Neuronal stem cell (in vitro differentiated cells): Measurements from ENCODE around the gene TINCR.
"Not testable (repeated sequence)": the region's sequence is repeated elsewhere in the genome, so short reads cannot be mapped to it uniquely, and the experiment has no call there.

ENCODE experiments used
- DNase-seq: peaks from one replicate; pipeline ENCODE4 v3.0.0-alpha.2; 2013; ENCODE audit warnings: low spot score
- H2AFZ ChIP-seq: one replicate; pipeline ENCODE4 v1.6.1; 2013; ENCODE audit warnings: mild to moderate bottlenecking, low read length, inconsistent platforms
- H2AK5ac ChIP-seq: 2 replicates; pipeline ENCODE4 v1.6.1; 2013; ENCODE audit warnings: low read depth, mild to moderate bottlenecking, inconsistent platforms, low read length, moderate library complexity, mixed read lengths
- H2BK120ac ChIP-seq: 2 replicates; pipeline ENCODE4 v1.6.1; 2013; ENCODE audit warnings: low read depth, mild to moderate bottlenecking, inconsistent platforms, low read length, moderate library complexity, mixed read lengths
- H2BK12ac ChIP-seq: one replicate; pipeline ENCODE4 v1.6.1; 2013; ENCODE audit warnings: low read length, inconsistent platforms
- H2BK15ac ChIP-seq: 2 replicates; pipeline ENCODE4 v1.6.1; 2013; ENCODE audit warnings: mild to moderate bottlenecking, low read length, inconsistent platforms, mixed read lengths
- H2BK5ac ChIP-seq: one replicate; pipeline ENCODE4 v1.6.1; 2013; ENCODE audit warnings: inconsistent platforms, mild to moderate bottlenecking, low read length, moderate library complexity
- H3K14ac ChIP-seq: one replicate; pipeline ENCODE4 v1.6.1; 2013; ENCODE audit warnings: low read length, inconsistent platforms
- H3K18ac ChIP-seq: 2 replicates; pipeline ENCODE4 v1.6.1; 2013; ENCODE audit warnings: low read length, inconsistent platforms
- H3K23ac ChIP-seq: 2 replicates; pipeline ENCODE4 v1.6.1; 2013; ENCODE audit warnings: low read depth, mild to moderate bottlenecking, mixed read lengths, low read length, inconsistent platforms; ENCODE audit not compliant: poor library complexity
- H3K27ac ChIP-seq: replicated peaks from 3 replicates; pipeline ENCODE4 v1.5.1; 2013; ENCODE audit warnings: low read length, inconsistent platforms
- H3K27me3 ChIP-seq, 3 experiments: 2 replicates each; pipeline ENCODE4 v1.6.1; 2013; ENCODE audit warnings: low read length in 3 of 3, mild to moderate bottlenecking in 2 of 3, inconsistent platforms in 1 of 3, low read depth in 1 of 3, mixed read lengths in 1 of 3, moderate library complexity in 1 of 3; ENCODE audit not compliant: control insufficient read depth in 3 of 3, insufficient read depth in 3 of 3
- H3K36me3 ChIP-seq, 2 donors: replicated peaks in 1 of 2; 2 replicates each; pipeline ENCODE4 v1.6.1; 2013; ENCODE audit warnings: low read length in 2 of 2; ENCODE audit not compliant: control insufficient read depth in 2 of 2, insufficient read depth in 2 of 2
- H3K4ac ChIP-seq: 2 replicates; pipeline ENCODE4 v1.6.1; 2013; ENCODE audit warnings: inconsistent platforms, mild to moderate bottlenecking, low read length, moderate library complexity
- H3K4me1 ChIP-seq, 2 donors: 1 replicate in 1 of 2; 2 replicates in 1 of 2; pipeline ENCODE4 v1.6.1; 2013; ENCODE audit warnings: low read length in 2 of 2, low read depth in 1 of 2; ENCODE audit not compliant: control insufficient read depth in 2 of 2, insufficient read depth in 1 of 2
- H3K4me2 ChIP-seq: one replicate; pipeline ENCODE4 v1.6.1; 2013; ENCODE audit warnings: mild to moderate bottlenecking, low read length, inconsistent platforms; ENCODE audit not compliant: insufficient read depth, poor library complexity, severe bottlenecking
- H3K4me3 ChIP-seq, 2 donors: 2 replicates each; pipeline ENCODE4 v1.5.1; 2013; ENCODE audit warnings: low read length in 2 of 2, mild to moderate bottlenecking in 2 of 2, inconsistent platforms in 1 of 2, moderate library complexity in 1 of 2
- H3K79me1 ChIP-seq: one replicate; pipeline ENCODE4 v1.6.1; 2013; ENCODE audit warnings: low read depth, mild to moderate bottlenecking, inconsistent platforms, low read length, moderate library complexity
- H3K9ac ChIP-seq: one replicate; pipeline ENCODE4 v1.6.1; 2013; ENCODE audit warnings: mild to moderate bottlenecking, low read depth, low read length, inconsistent platforms; ENCODE audit not compliant: poor library complexity
- H3K9me3 ChIP-seq, 2 donors: replicated peaks in 1 of 2; 2 replicates each; pipeline versions ENCODE3 to v1.6.1; 2013; ENCODE audit warnings: low read length in 2 of 2, mild to moderate bottlenecking in 2 of 2, inconsistent platforms in 1 of 2, low read depth in 1 of 2, mixed read lengths in 1 of 2, moderate library complexity in 1 of 2; ENCODE audit not compliant: control insufficient read depth in 2 of 2, insufficient read depth in 1 of 2
- H4K8ac ChIP-seq: one replicate; pipeline ENCODE4 v1.6.1; 2013; ENCODE audit warnings: low read depth, mild to moderate bottlenecking, inconsistent platforms, low read length, moderate library complexity
- H4K91ac ChIP-seq: one replicate; pipeline ENCODE4 v1.6.1; 2013; ENCODE audit warnings: low read length, low read depth, mild to moderate bottlenecking, inconsistent platforms; ENCODE audit not compliant: poor library complexity
- WGBS, 2 donors: extraction: QIAGEN DNeasy Blood & Tissue Kit; methylation state at CpG; one replicate each; pipeline ENCODE4 v1.1.7; 2013; ENCODE audit warnings: missing lambda C conversion rate in 2 of 2, mixed read lengths in 1 of 2; ENCODE audit not compliant: insufficient read length in 2 of 2, insufficient replicate concordance in 1 of 2; ENCODE audit errors: extremely low coverage in 2 of 2; 5-methylcytosine and 5-hydroxymethylcytosine counted together

The TINCR gene

GRCh38 chr19:5612891-5613865 is 45.4 kb upstream of the TINCR start:
- no peak overlapping the region for H2BK12ac ChIP-seq
- H3K36me3 ChIP-seq, result peaks cover 51 to 90% of the 10 kb centered on the region in 2 donors
- H4K91ac ChIP-seq, result no peak overlapping the region
- no peaks in the 10 kb centered on the region for H3K9me3 ChIP-seq
- no peak overlapping the region for H2BK120ac ChIP-seq
- no peak overlapping the region for H2BK15ac ChIP-seq
- H3K27me3 ChIP-seq, result no peaks in the 10 kb centered on the region
- no peak overlapping the region for H2BK5ac ChIP-seq
- H4K8ac ChIP-seq, result no peak overlapping the region
- no peak overlapping the region for H3K9ac ChIP-seq
- no peak overlapping the region for H3K27ac ChIP-seq
- H3K4me3 ChIP-seq, result no peak overlapping the region
- no peak overlapping the region for H3K4ac ChIP-seq
- no peaks in the 10 kb centered on the region for H3K4me1 ChIP-seq
- H2AK5ac ChIP-seq, result no peak overlapping the region
- H3K14ac ChIP-seq, result no peak overlapping the region
- H3K4me2 ChIP-seq, result no peak overlapping the region
- H3K23ac ChIP-seq, result no peak overlapping the region
- no peak overlapping the region for H3K18ac ChIP-seq
- no peak overlapping the region for H2AFZ ChIP-seq
- WGBS, 2 donors, result no CpG with 5 or more reads among the region's 15 CpGs
- no peak for DNase-seq
- peaks cover 8% of the 10 kb centered on the region for H3K79me1 ChIP-seq

DNA sequence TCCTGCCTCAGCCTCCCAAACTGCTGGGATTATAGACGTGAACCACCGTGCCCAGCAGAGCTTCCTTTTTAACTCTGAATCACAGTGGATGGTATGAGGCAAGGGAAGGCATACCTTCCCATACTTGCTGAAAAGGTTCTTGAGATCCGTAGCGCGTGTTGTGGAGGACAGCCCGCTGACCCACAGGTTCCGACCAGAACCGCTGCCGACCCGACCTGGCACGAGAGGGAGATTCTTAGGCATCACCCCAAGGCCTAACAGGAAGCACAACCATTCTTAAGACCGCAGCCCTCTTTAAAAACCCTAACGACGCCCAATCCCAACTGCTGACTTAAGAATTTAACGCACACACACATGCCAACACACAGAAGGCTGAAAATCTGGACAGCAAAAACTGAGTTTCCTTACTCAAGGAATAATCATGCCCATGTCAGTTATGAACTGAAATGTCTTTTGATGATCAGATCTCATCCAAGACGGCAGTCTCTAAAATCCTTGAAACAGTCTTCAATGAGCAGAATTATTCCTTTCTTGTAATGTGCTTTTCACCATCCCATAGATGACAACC is 42.2 kb upstream of the TINCR start:
- Histone ChIP-seq H3K4me1 (no peaks in the 10 kb centered on the region), H3K9me3 (no peaks in the 10 kb centered on the region), H3K27me3 (no peaks in the 10 kb centered on the region), H3K18ac (no peak overlapping the region), H2BK15ac (no peak overlapping the region), H3K4me3 (no peak overlapping the region), H3K9ac (no peak overlapping the region), H2AK5ac (no peak overlapping the region), H3K23ac (no peak overlapping the region), H4K91ac (no peak overlapping the region), H3K79me1 (peaks cover 5% of the 10 kb centered on the region), H2BK120ac (no peak overlapping the region), H3K14ac (no peak overlapping the region), H4K8ac (no peak overlapping the region), H3K4ac (no peak overlapping the region), H3K4me2 (no peak overlapping the region), H2AFZ (no peak overlapping the region), H2BK12ac (no peak overlapping the region), H2BK5ac (no peak overlapping the region), H3K36me3 (peaks cover 54 to 90% of the 10 kb centered on the region in 2 donors), H3K27ac (no peak overlapping the region)
- no CpG with 5 or more reads among the region's 16 CpGs for WGBS, 2 donors
- no peak for DNase-seq

DNA sequence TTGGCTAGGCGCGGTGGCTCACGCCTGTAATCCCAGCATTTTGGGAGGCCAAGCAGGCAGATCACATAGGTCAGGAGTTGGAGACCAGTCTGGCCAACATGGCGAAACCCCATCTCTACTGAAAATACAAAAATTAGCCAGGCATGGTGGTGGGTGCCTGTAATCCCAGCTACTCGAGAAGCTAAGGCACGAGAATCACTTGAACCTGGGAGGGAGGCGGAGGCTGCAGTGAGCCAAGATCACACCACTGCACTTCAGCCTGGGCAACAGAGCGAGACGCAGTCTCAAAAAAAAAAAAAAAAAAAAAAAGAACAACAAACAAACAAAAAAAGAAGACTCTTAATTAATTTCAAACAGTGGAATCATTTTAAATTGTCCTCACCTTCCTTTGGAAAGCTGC is 41.0 kb upstream of the TINCR start:
- WGBS, 2 donors, result no CpG with 5 or more reads among the region's 9 CpGs

GRCh38 chr19:5608291-5608690 is 40.5 kb upstream of the TINCR start:
- H2BK5ac ChIP-seq, result no peak overlapping the region
- DNase-seq, result no peak
- H3K27me3 ChIP-seq, result no peaks in the 10 kb centered on the region
- H3K4me2 ChIP-seq, result no peak overlapping the region
- H4K8ac ChIP-seq, result no peak overlapping the region
- no peak overlapping the region for H3K27ac ChIP-seq
- no peaks in the 10 kb centered on the region for H3K9me3 ChIP-seq
- no peak overlapping the region for H2BK12ac ChIP-seq
- H3K4me3 ChIP-seq, result no peak overlapping the region
- no peak overlapping the region for H2BK15ac ChIP-seq
- no peak overlapping the region for H3K23ac ChIP-seq
- H3K4ac ChIP-seq, result no peak overlapping the region
- H3K36me3 ChIP-seq, result peaks cover 54 to 90% of the 10 kb centered on the region in 2 donors
- no peak overlapping the region for H2AFZ ChIP-seq
- no peaks in the 10 kb centered on the region for H3K4me1 ChIP-seq
- no peak overlapping the region for H3K9ac ChIP-seq
- H4K91ac ChIP-seq, result no peak overlapping the region
- no peak overlapping the region for H2BK120ac ChIP-seq
- no CpG with 5 or more reads among the region's 10 CpGs for WGBS, 2 donors
- peaks cover 5% of the 10 kb centered on the region for H3K79me1 ChIP-seq
- no peak overlapping the region for H3K14ac ChIP-seq
- no peak overlapping the region for H2AK5ac ChIP-seq
- H3K18ac ChIP-seq, result no peak overlapping the region

More for the DNA sequence above, 41.0 kb upstream of the TINCR start:
- H3K23ac ChIP-seq, H3K4ac ChIP-seq, H3K4me2 ChIP-seq, H4K91ac ChIP-seq, H3K18ac ChIP-seq, H3K9me3 ChIP-seq, H3K27me3 ChIP-seq, H3K14ac ChIP-seq, H3K79me1 ChIP-seq, H2AK5ac ChIP-seq, H3K4me1 ChIP-seq, DNase-seq, H2BK120ac ChIP-seq, H3K4me3 ChIP-seq, H2BK5ac ChIP-seq, H4K8ac ChIP-seq, H2BK12ac ChIP-seq, H3K27ac ChIP-seq, H2AFZ ChIP-seq, H2BK15ac ChIP-seq, H3K9ac ChIP-seq: not testable (repeated sequence)
- peaks cover 54 to 90% of the 10 kb centered on the region in 2 donors for H3K36me3 ChIP-seq
